Fibroblast of the aortic adventitia (primary cell): ENCODE data around the gene WDR90. TPM values are rescaled to one million over a fixed set of nuclear protein-coding genes. Genes with fewer than 3 reads are reported as not detected.
A peak's percentile ranks its signal among the peaks of the same experiment; 100 is the strongest.

ENCODE experiments used
- DNase-seq: peaks from one replicate; pipeline ENCODE4 v3.0.0-alpha.2; 2010; ENCODE audit warnings: low read depth
- H3K4me3 ChIP-seq: 2 replicates; pipeline ENCODE4 v1.5.1; 2011; ENCODE audit warnings: low read depth, mild to moderate bottlenecking, control low read depth, low read length, moderate library complexity
- total RNA-seq: library from RNA; depleted of rRNA; stranded (reverse); fragments of >200 nt; gene quantifications from 2 replicates; pipeline ENCODE4 v1.2.3, GENCODE V29; 2012; ENCODE audit warnings: low replicate concordance
- TF ChIP-seq, protein P1 (sequence below): IDR thresholded peaks from 2 replicates; pipeline ENCODE4 v1.5.1; 2011; ENCODE audit warnings: mild to moderate bottlenecking, low read length, control low read depth, inconsistent platforms; ENCODE audit not compliant: insufficient read depth

The WDR90 gene
- total RNA-seq, 1 donor, result 25.0 TPM

DNA sequence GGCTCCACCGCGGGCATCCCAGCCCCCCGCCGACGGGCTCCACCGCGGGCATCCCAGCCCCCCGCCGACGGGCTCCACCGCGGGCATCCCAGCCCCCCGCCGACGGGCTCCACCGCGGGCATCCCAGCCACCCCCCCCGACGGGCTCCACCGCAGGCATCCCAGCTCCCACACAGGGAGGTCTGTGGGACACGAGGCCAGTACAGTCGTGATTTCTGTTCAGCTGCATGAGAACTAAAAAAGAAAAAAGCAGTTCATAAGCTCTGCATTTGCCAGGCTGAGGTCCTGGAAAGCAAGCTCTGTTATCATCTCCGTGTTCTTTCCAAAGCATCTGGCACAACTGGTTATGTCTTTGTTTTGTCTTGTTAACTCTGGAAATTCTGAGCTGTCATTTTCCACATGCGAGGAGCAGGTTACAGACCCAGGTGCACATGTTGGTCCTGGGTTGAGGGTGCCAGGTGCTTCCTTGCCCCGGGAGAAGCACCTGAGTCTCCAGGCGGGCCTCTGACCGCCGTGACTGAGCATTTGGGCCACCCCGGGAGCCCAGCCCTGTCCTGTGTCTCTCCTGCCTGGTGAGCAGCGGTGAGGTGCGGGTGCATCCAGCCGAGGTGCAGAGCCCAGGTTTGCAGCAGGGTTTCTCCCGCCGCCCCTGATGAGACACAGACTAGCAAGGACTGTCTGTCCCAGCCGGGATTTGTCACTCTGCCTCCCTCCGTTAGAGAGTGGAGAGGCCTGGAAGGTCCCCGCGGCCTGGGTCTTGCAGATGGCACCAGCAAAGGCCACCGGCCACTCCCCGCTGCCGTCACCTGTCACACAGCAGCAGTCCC is 28.3 kb upstream of the WDR90 start:
- H3K4me3 ChIP-seq, result no peak overlapping the region
- TF ChIP-seq, protein P1, sequence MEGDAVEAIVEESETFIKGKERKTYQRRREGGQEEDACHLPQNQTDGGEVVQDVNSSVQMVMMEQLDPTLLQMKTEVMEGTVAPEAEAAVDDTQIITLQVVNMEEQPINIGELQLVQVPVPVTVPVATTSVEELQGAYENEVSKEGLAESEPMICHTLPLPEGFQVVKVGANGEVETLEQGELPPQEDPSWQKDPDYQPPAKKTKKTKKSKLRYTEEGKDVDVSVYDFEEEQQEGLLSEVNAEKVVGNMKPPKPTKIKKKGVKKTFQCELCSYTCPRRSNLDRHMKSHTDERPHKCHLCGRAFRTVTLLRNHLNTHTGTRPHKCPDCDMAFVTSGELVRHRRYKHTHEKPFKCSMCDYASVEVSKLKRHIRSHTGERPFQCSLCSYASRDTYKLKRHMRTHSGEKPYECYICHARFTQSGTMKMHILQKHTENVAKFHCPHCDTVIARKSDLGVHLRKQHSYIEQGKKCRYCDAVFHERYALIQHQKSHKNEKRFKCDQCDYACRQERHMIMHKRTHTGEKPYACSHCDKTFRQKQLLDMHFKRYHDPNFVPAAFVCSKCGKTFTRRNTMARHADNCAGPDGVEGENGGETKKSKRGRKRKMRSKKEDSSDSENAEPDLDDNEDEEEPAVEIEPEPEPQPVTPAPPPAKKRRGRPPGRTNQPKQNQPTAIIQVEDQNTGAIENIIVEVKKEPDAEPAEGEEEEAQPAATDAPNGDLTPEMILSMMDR, result no peak
- peak; percentile 15 for DNase-seq

- no peak overlapping the region for H3K4me3 ChIP-seq
These were observed 27.5 kb upstream of the WDR90 start for GRCh38 chr16:621526-622105.

DNA sequence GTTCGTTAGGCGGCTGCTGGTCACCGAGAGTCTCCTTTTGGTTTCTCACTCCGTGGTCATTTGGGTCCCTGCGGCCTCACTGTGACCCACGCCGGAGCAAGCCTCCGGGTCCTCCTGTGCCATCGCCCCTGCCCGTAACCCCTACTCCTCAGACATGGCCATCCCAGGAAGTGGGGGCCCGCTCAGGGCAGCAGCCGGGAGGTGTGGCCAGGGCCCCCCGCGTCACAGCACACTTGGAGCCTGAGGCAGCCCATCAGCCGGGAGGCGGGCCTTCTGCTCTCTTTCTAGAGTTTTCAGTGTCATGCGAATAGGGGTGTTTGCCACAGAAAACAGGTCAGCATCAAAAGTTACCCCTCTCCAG is 26.3 kb upstream of the WDR90 start:
- TF ChIP-seq, protein P1, result no peak
- no peak overlapping the region for H3K4me3 ChIP-seq
- no peak for DNase-seq

More at GRCh38 chr16:621526-622105, 27.5 kb upstream of the WDR90 start:
- no peak for DNase-seq
- TF ChIP-seq, protein P1, result no peak

DNA sequence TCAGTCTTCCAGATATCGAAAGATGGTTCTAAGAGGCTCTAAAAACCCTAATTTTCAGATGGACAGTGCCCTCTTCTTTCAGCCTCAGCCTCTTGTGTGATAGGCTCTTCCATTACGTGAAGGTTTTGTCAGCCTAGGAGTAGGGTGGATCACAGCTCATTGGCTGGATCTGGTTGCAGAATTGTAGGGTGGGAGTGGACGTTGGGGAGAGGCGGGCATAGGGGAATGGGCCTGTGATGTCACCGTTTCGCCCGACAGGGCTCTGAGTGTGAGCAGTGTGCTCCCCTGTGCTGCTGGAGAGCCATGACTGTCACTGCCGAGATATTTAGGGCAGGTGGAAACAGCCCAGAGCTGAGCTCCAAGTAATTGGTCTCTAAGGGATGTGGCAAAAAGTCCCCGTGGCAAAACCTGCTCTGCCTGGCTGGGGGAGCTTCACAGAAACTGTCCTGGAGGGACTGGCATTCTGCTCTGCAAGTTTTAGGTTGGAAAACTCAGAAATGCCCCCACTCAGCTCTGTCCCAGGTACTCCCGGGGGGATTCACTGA is 24.6 kb upstream of the WDR90 start:
- H3K4me3 ChIP-seq, result no peak overlapping the region
- DNase-seq, result no peak
- TF ChIP-seq, protein P1, result no peak

GRCh38 chr16:625117-625976 is 23.8 kb upstream of the WDR90 start:
- no peak overlapping the region for H3K4me3 ChIP-seq
- TF ChIP-seq, protein P1, result no peak
- DNase-seq, result no peak

GRCh38 chr16:625977-626765 is 23.0 kb upstream of the WDR90 start:
- DNase-seq, result no peak
- H3K4me3 ChIP-seq, result no peak overlapping the region
- TF ChIP-seq, protein P1, result no peak
